ENCODE measurements around the gene BACE2. TPM values are rescaled to one million over a fixed set of nuclear protein-coding genes. Genes with fewer than 3 reads are reported as not detected.
A peak's percentile ranks its signal among the peaks of the same experiment; 100 is the strongest.

The BACE2 gene
- total and polyA plus RNA-seq, 2 of the 4 experiments (the other 2 are of a cell fraction) = 17.0 to 35.5 TPM

GRCh38 chr21:41133874-41134522 lies 34.0 kb upstream of the BACE2 start:
- POLR2A ChIA-PET (ENCODE audit: unreplicated experiment) = no interaction called here
- H4K8ac ChIP-seq (ENCODE audit: low read depth in 2 of 2, low read length in 2 of 2) = no peak overlapping the region
- H3K27me3 ChIP-seq (ENCODE audit: control insufficient read depth, insufficient read depth, low read length) = no peaks in the 10 kb centered on the region; the same call in 1 of the 2 replicates
- no peak overlapping the region for H3K4ac ChIP-seq (ENCODE audit: low read depth, low read length)
- no TSS peak for BruUV-seq (replicated peaks)
- no peak overlapping the region for H3K56ac ChIP-seq (ENCODE audit: extremely low read depth, insufficient read depth, low read length)
- H3K9me3 ChIP-seq (ENCODE audit: control insufficient read depth, insufficient read depth, low read length) = no peaks in the 10 kb centered on the region
- no peak overlapping the region for H2BK15ac ChIP-seq (ENCODE audit: low read depth, low read length)
- H2BK20ac ChIP-seq (ENCODE audit: low read depth, low read length) = no peak overlapping the region
- no peaks in the 10 kb centered on the region for H3K79me1 ChIP-seq (ENCODE audit: low read depth in 1 of 2, low read length in 2 of 2)
- in situ Hi-C loops (cut with MboI; ENCODE audit: low sequenced_read_pairs) = no loop called here
- dilution Hi-C loops (cut with HindIII; ENCODE audit: low sequenced_read_pairs, unreplicated experiment) = no loop called here
- H3K23ac ChIP-seq (ENCODE audit: low read depth, low read length) = no peak overlapping the region
- H3K9ac ChIP-seq (ENCODE audit: low read depth, low read length) = no peak overlapping the region
- no peak overlapping the region for H3K4me3 ChIP-seq (ENCODE audit: insufficient read depth, low read depth, low read length)
- no peak overlapping the region for H2BK5ac ChIP-seq (ENCODE audit: low read depth, low read length, poor library complexity, severe bottlenecking)
- H2BK120ac ChIP-seq (ENCODE audit: low read depth, low read length) = no peak overlapping the region
- H4K91ac ChIP-seq (ENCODE audit: insufficient read depth, low read depth, low read length) = no peak overlapping the region
- H3K18ac ChIP-seq (ENCODE audit: low read depth, low read length) = no peak overlapping the region
- TF ChIP-seq RAD21 (IDR thresholded peaks at IDR 0.05; ENCODE audit: low read length) (peak; percentile 41), RFX5 (IDR thresholded peaks at IDR 0.05; ENCODE audit: low read depth, low read length) (no peak), CHD1 (IDR thresholded peaks at IDR 0.05; ENCODE audit: low read depth, low read length) (no peak), MAZ (IDR thresholded peaks at IDR 0.05; ENCODE audit: borderline replicate concordance, low read depth, low read length) (no peak), SMC3 (IDR thresholded peaks at IDR 0.05; ENCODE audit: low read depth, low read length) (peak; percentile 24), CTCF (conservative IDR thresholded peaks at IDR 0.05; ENCODE audit: low read depth, low read length) (peak; percentile 48)
- no peak overlapping the region for H3K4me2 ChIP-seq (ENCODE audit: low read depth, low read length)
- H3K4me1 ChIP-seq (ENCODE audit: control insufficient read depth, insufficient read depth, low read length) = no peaks in the 10 kb centered on the region
- CTCF ChIA-PET = interaction anchor here (0.6 to 0.7 kb wide), 5 partner anchors 9 to 990 kb away, joined by 3 to 6 read pairs (median 3); no protein-coding TSS in a partner anchor
- no peaks in the 10 kb centered on the region for H3K36me3 ChIP-seq (ENCODE audit: control insufficient read depth, insufficient read depth, low read length)
- no peak overlapping the region for H3K27ac ChIP-seq (ENCODE audit: insufficient read depth, low read length)
- DNase-seq = peak; percentile 54
- no peaks in the 10 kb centered on the region for H4K20me1 ChIP-seq (ENCODE audit: insufficient read depth, low read length)
- no peak overlapping the region for H2AFZ ChIP-seq (replicated peaks; ENCODE audit: low read length, poor library complexity)
- no peak overlapping the region for H2AK5ac ChIP-seq (ENCODE audit: low read depth, low read length)
- no peak overlapping the region for H2AK9ac ChIP-seq (replicated peaks; ENCODE audit: low read depth, low read length, poor library complexity)
- H4K5ac ChIP-seq (ENCODE audit: low read depth, low read length) = no peak overlapping the region
- intact Hi-C loops (cut with micrococcal nuclease) = loop anchor here (5.0 kb wide), 1 partner anchor 1617 kb away; no protein-coding TSS in a partner anchor
- peak; percentile 86 for ATAC-seq (ENCODE audit: low read depth)
- 0% methylated on average over 1 of the region's 5 CpGs; no CpG with 5 or more reads in 1 of the 2 experiments for WGBS, 2 experiments (ENCODE audit: extremely low coverage in 2 of 2, insufficient read length in 1 of 2)
- no peaks in the 10 kb centered on the region for H3K9me1 ChIP-seq (ENCODE audit: insufficient read depth, low read length)
- H3K14ac ChIP-seq (replicated peaks; ENCODE audit: low read depth, low read length) = no peak overlapping the region

Data from IMR-90 (cell line).